A549 (cell line): ENCODE measurements around the gene CEBPZ. TPM values are rescaled to one million over a fixed set of nuclear protein-coding genes. Genes with fewer than 3 reads are reported as not detected.

ENCODE experiments used
- ATAC-seq, 2 experiments: fragments of 200-7000 bp in 1 of 2; fragments of >200 bp in 1 of 2; cut with Nextera tagmentation in 1 of 2; cut with Tn5 transposase in 1 of 2; 3 replicates each; pipeline versions ENCODE4 v1.8.0 to v1.9.1; 2018 to 2020; ENCODE audit warnings: mild to moderate bottlenecking in 1 of 2, moderate library complexity in 1 of 2
- CTCF ChIA-PET: fragments of 300-600 bp; sonication (Branson Sonifier 250); formaldehyde crosslinking; extraction: SDS; loops from one replicate; lab custom pipeline; 2021; ENCODE audit warnings: antibody characterized with exemption, inconsistent platforms; lab: Yijun Ruan, JAX
- POLR2A ChIA-PET: fragments of 350-600 bp; formaldehyde crosslinking; extraction: SDS; loops from one replicate; lab custom pipeline; 2021; ENCODE audit warnings: antibody characterized with exemption, inconsistent platforms; lab: Yijun Ruan, JAX
- DNase-seq, 2 experiments: peaks; one replicate each; pipeline versions ENCODE4 v3.0.0 to v3.0.0-alpha.2; 2011 to 2016; ENCODE audit warnings: low read depth in 1 of 2, low spot score in 1 of 2
- FAIRE-seq: peaks from 2 replicates; lab custom pipeline; 2011; peaks lifted over from hg19 to GRCh38; lab: Jason Lieb, UNC
- H3K27ac ChIP-seq, 2 experiments: fragments of >200 bp; sonication (Bioruptor Twin); formaldehyde crosslinking; 3 replicates each; pipeline ENCODE4 v1.5.1; 2016 to 2017
- H3K4me1 ChIP-seq: fragments of >200 bp; sonication (Bioruptor Twin); formaldehyde crosslinking; 3 replicates; pipeline ENCODE4 v1.6.1; 2016
- H3K4me2 ChIP-seq: fragments of >200 bp; sonication (Bioruptor Twin); formaldehyde crosslinking; 3 replicates; pipeline ENCODE4 v1.6.1; 2016
- H3K4me3 ChIP-seq: fragments of >200 bp; sonication (Bioruptor Twin); formaldehyde crosslinking; 3 replicates; pipeline ENCODE4 v1.5.1; 2016
- H3K9me3 ChIP-seq: fragments of >200 bp; sonication (Bioruptor Twin); formaldehyde crosslinking; 3 replicates; pipeline ENCODE4 v1.6.1; 2016
- CBX2 ChIP-seq: fragments of 200-600 bp; sonication (generic); IDR thresholded peaks from 2 replicates; pipeline ENCODE4 v1.6.1; 2016; ENCODE audit warnings: low read depth, mild to moderate bottlenecking, borderline replicate concordance
- CHD2 ChIP-seq: fragments of 150-350 bp; IDR thresholded peaks from 2 replicates; pipeline ENCODE4 v1.6.1; 2014; ENCODE audit warnings: low read length; ENCODE audit not compliant: partially characterized antibody
- CHD4 ChIP-seq: fragments of 200-600 bp; sonication (generic); IDR thresholded peaks from 2 replicates; pipeline ENCODE4 v1.6.1; 2016; ENCODE audit warnings: antibody characterized with exemption, mild to moderate bottlenecking, borderline replicate concordance
- EP300 ChIP-seq, 2 experiments: fragments of >200 bp; sonication (Bioruptor Twin); formaldehyde crosslinking; IDR thresholded peaks; 2 replicates in 1 of 2; 3 replicates in 1 of 2; pipeline ENCODE4 v1.6.1; 2016 to 2017
- FOSL2 ChIP-seq, 2 experiments: fragments of 450-650 bp in 1 of 2; fragments of >200 bp in 1 of 2; sonication (Bioruptor Twin) in 1 of 2; formaldehyde crosslinking; IDR thresholded peaks; 2 replicates each; pipeline versions ENCODE4 v1.5.0 to v1.6.1; 2016 to 2020; ENCODE audit warnings: mild to moderate bottlenecking in 1 of 2, moderate library complexity in 1 of 2
- FOXS1 ChIP-seq: fragments of 250-450 bp; sonication (Bioruptor Pico); IDR thresholded peaks from 2 replicates; pipeline ENCODE4 v1.5.0; 2020; ENCODE audit warnings: mild to moderate bottlenecking, moderate library complexity
- JUN ChIP-seq, 2 experiments: fragments of >200 bp; sonication (Bioruptor Twin); formaldehyde crosslinking; IDR thresholded peaks; 2 replicates in 1 of 2; 3 replicates in 1 of 2; pipeline ENCODE4 v1.6.1; 2016 to 2017
- JUNB ChIP-seq: fragments of >200 bp; sonication (Bioruptor Twin); formaldehyde crosslinking; IDR thresholded peaks from 2 replicates; pipeline ENCODE4 v1.6.1; 2016
- MAFK ChIP-seq: fragments of 450-650 bp; IDR thresholded peaks from 2 replicates; pipeline ENCODE4 v1.6.1; 2014; ENCODE audit not compliant: partially characterized antibody
- NR3C1 ChIP-seq: fragments of >200 bp; sonication (Bioruptor Twin); formaldehyde crosslinking; IDR thresholded peaks from 3 replicates; pipeline ENCODE4 v1.6.1; 2017
- PHF8 ChIP-seq: fragments of 200-600 bp; sonication (generic); IDR thresholded peaks from 2 replicates; pipeline ENCODE4 v1.6.1; 2016; ENCODE audit warnings: low read depth, mild to moderate bottlenecking, antibody characterized with exemption, moderate library complexity, borderline replicate concordance
- POLR2A ChIP-seq: IDR thresholded peaks from 2 replicates; pipeline ENCODE4 v1.6.1; 2012; ENCODE audit warnings: mild to moderate bottlenecking, low read length
- POLR2AphosphoS2 ChIP-seq: conservative IDR thresholded peaks from 2 replicates; pipeline ENCODE4 v1.6.1; 2012; ENCODE audit warnings: low read length, improper control_type of control experiment, inconsistent platforms
- RAD21 ChIP-seq, 2 experiments: fragments of >200 bp in 1 of 2; sonication (Bioruptor Twin) in 1 of 2; formaldehyde crosslinking in 1 of 2; IDR thresholded peaks in 1 of 2; conservative IDR thresholded peaks in 1 of 2; 2 replicates in 1 of 2; 3 replicates in 1 of 2; pipeline ENCODE4 v1.6.1; 2012 to 2018; ENCODE audit warnings: inconsistent platforms in 1 of 2
- RARB ChIP-seq: fragments of 250-450 bp; sonication (Bioruptor Pico); IDR thresholded peaks from 2 replicates; pipeline ENCODE4 v1.8.0; 2021; ENCODE audit warnings: mild to moderate bottlenecking, moderate library complexity
- RCOR1 ChIP-seq: fragments of 150-350 bp; IDR thresholded peaks from 2 replicates; pipeline ENCODE4 v1.6.1; 2014; ENCODE audit warnings: antibody characterized with exemption, low read length, low read depth
- RNF2 ChIP-seq: fragments of 200-600 bp; sonication (generic); IDR thresholded peaks from 2 replicates; pipeline ENCODE4 v1.6.1; 2016; ENCODE audit warnings: low read depth, mild to moderate bottlenecking, antibody characterized with exemption, moderate library complexity, borderline replicate concordance
- SMC3 ChIP-seq: fragments of >200 bp; sonication (Bioruptor Twin); formaldehyde crosslinking; IDR thresholded peaks from 3 replicates; pipeline ENCODE4 v1.6.1; 2018; ENCODE audit warnings: inconsistent platforms
- TFCP2L1 ChIP-seq: fragments of 250-450 bp; sonication (Bioruptor Pico); IDR thresholded peaks from 2 replicates; pipeline ENCODE4 v1.5.0; 2021; ENCODE audit warnings: mild to moderate bottlenecking
- WGBS: methylation state at CpG from one replicate; pipeline ENCODE4 v1.1.6; 2017; ENCODE audit errors: missing lambda C conversion rate; 5-methylcytosine and 5-hydroxymethylcytosine counted together
- polyA plus RNA-seq, 4 experiments: library from polyadenylated mRNA; depleted of rRNA in 3 of 4; stranded (reverse); fragments of >200 nt; fragmentation: RNase III in 1 of 4; extraction: RNeasy Plus Mini Kit Qiagen cat#74134 plus additional on column Dnase treatment in 1 of 4; gene quantifications; 2 replicates in 3 of 4; 3 replicates in 1 of 4; pipeline ENCODE4 v1.2.3, GENCODE V29; 2011 to 2017
- TF ChIP-seq, protein P1 (sequence below): IDR thresholded peaks from 2 replicates; pipeline ENCODE4 v1.6.1; 2012
- TF ChIP-seq, protein P2 (sequence below): IDR thresholded peaks from 2 replicates; pipeline ENCODE4 v1.6.1; 2012
- TF ChIP-seq, protein P3 (sequence below): fragments of 200-600 bp; sonication (generic); IDR thresholded peaks from 2 replicates; pipeline ENCODE4 v1.6.1; 2016; ENCODE audit warnings: antibody characterized with exemption, mild to moderate bottlenecking, moderate library complexity
- TF ChIP-seq, protein P4 (sequence below): fragments of 250-450 bp; sonication (Bioruptor Pico); IDR thresholded peaks from 2 replicates; pipeline ENCODE4 v1.5.0; 2020; ENCODE audit warnings: low read depth, mild to moderate bottlenecking, moderate library complexity
- TF ChIP-seq, protein P5 (sequence below): fragments of 250-450 bp; sonication (Bioruptor Pico); IDR thresholded peaks from 2 replicates; pipeline ENCODE4 v1.5.0; 2021; ENCODE audit warnings: mild to moderate bottlenecking, moderate library complexity, borderline replicate concordance
- TF ChIP-seq, protein P6 (sequence below): fragments of >200 bp; sonication (Bioruptor Twin); formaldehyde crosslinking; IDR thresholded peaks from 2 replicates; pipeline ENCODE4 v1.6.1; 2016

Gene CEBPZ
- polyA plus RNA-seq, 2 of the 4 experiments (the other 2 are of a cell fraction), result 70.9 to 71.5 TPM

DNA sequence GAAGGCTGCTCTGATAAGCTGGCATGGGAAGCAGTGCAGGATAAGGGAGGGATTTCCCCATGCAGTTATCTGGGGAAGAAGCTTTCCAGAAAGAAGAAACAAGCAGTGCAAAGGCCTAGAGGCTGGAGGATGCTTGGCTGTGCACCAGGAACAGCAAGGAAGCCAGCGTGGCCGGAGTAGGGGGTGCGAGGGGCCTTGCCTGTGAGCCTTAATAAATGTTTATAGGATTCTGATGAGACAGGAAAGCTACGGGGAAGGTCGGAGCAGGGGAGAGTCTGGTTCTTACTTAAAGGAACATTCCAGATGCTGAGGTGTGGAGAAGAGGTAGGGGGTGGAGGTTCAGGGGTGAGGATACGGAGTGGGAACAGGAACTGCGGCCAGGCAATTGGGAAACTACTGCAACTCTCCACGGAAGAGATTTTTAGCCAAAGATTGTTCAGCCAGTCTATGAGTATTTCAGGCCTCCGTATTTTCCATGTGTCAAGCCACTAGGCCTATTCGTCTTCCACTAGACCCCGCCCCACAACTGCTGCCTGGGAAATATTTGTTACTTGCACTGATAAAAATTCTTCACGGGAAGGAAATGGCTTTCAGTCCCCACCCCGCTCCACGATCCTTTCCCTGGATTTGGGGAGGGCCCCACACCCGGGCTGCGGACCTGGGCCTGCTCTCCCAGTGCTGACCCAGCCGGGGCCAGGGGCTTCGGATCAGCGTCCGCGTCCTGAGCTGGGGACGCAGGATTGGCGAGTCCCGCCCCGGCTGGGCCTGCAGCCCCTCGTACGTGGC lies 75.1 kb downstream of the CEBPZ start:
- TF ChIP-seq, protein P1, sequence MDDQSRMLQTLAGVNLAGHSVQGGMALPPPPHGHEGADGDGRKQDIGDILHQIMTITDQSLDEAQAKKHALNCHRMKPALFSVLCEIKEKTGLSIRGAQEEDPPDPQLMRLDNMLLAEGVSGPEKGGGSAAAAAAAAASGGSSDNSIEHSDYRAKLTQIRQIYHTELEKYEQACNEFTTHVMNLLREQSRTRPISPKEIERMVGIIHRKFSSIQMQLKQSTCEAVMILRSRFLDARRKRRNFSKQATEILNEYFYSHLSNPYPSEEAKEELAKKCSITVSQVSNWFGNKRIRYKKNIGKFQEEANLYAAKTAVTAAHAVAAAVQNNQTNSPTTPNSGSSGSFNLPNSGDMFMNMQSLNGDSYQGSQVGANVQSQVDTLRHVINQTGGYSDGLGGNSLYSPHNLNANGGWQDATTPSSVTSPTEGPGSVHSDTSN, result no peak
- TF ChIP-seq, protein P2, sequence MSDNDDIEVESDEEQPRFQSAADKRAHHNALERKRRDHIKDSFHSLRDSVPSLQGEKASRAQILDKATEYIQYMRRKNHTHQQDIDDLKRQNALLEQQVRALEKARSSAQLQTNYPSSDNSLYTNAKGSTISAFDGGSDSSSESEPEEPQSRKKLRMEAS, result 0 out of 2 replicates have a peak, but pooled peaks have one; percentile 7
- TF ChIP-seq TFCP2L1 (CRISPR knock-in tag) (0 out of 2 replicates have a peak, but pooled peaks have one; percentile 77), PHF8 (peak; percentile 89)
- H3K4me2 ChIP-seq, result peak overlapping the region; percentile 68
- WGBS, result under 1% methylated on average over 17 of the region's 27 CpGs
- peak; percentile 48 to 77 for DNase-seq
- peak overlapping the region; percentile 79 for H3K4me3 ChIP-seq
- POLR2A ChIA-PET, result interaction anchor here (0.6 to 1.5 kb wide), 9 partner anchors 16 to 340 kb away, joined by 3 to 6 read pairs (median 4); partner anchors contain the start of genes CEBPZ, CEBPZOS, GPATCH11 and HEATR5B
- no peaks in the 10 kb centered on the region for H3K9me3 ChIP-seq
- peaks cover 14% of the 10 kb centered on the region for H3K4me1 ChIP-seq
- CTCF ChIA-PET, result interaction anchor here (1.4 to 2.2 kb wide), 3 partner anchors 11 to 13 kb away, joined by 4 to 6 read pairs (median 5); no protein-coding TSS in a partner anchor
- ATAC-seq, result peak; percentile 66 to 71
- FAIRE-seq, result no peak
- H3K27ac ChIP-seq, result peak overlapping the region; percentile 93 to 95

DNA sequence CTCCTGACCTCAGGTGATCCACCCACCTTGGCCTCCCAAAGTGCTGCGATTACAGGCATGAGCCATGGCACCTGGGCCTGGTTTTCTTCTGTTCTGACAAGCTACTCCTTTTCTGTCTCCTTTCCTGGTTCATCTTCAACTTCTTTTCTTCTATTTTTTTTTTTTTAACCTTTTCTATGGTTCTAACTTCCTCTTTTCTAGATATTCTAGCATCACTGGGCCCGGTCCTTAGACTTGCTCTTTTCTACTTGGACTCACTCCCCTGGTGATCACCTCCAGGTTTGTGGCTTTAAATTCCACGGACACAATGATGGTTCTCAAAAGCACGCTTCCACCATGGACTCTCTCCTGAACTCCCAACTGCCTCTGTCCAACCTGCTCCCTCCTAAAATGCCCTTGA lies 76.6 kb downstream of the CEBPZ start:
- H3K9me3 ChIP-seq, result no peaks in the 10 kb centered on the region
- FAIRE-seq (no peak), ATAC-seq (no peak), DNase-seq (no peak)
- ChIA-PET POLR2A (no interaction called here), CTCF (interaction anchor here (0.9 to 1.9 kb wide), 3 partner anchors 9 to 13 kb away, joined by 3 to 5 read pairs (median 3); no protein-coding TSS in a partner anchor)
- TF ChIP-seq POLR2AphosphoS2 (no peak), FOXS1 (CRISPR knock-in tag) (no peak), RAD21 (conservative IDR thresholded peaks at IDR 0.05 in 1 of 2, IDR thresholded peaks at IDR 0.05 in 1 of 2) (no peak), CHD4 (no peak), RCOR1 (no peak), RARB (no peak), EP300 (IDR thresholded peaks at IDR 0.05) (no peak), JUN (IDR thresholded peaks at IDR 0.05) (no peak), FOSL2 (IDR thresholded peaks at IDR 0.05) (no peak), FOSL2 (CRISPR knock-in tag; IDR thresholded peaks at IDR 0.05) (no peak), NR3C1 (no peak)
- TF ChIP-seq, protein P3, sequence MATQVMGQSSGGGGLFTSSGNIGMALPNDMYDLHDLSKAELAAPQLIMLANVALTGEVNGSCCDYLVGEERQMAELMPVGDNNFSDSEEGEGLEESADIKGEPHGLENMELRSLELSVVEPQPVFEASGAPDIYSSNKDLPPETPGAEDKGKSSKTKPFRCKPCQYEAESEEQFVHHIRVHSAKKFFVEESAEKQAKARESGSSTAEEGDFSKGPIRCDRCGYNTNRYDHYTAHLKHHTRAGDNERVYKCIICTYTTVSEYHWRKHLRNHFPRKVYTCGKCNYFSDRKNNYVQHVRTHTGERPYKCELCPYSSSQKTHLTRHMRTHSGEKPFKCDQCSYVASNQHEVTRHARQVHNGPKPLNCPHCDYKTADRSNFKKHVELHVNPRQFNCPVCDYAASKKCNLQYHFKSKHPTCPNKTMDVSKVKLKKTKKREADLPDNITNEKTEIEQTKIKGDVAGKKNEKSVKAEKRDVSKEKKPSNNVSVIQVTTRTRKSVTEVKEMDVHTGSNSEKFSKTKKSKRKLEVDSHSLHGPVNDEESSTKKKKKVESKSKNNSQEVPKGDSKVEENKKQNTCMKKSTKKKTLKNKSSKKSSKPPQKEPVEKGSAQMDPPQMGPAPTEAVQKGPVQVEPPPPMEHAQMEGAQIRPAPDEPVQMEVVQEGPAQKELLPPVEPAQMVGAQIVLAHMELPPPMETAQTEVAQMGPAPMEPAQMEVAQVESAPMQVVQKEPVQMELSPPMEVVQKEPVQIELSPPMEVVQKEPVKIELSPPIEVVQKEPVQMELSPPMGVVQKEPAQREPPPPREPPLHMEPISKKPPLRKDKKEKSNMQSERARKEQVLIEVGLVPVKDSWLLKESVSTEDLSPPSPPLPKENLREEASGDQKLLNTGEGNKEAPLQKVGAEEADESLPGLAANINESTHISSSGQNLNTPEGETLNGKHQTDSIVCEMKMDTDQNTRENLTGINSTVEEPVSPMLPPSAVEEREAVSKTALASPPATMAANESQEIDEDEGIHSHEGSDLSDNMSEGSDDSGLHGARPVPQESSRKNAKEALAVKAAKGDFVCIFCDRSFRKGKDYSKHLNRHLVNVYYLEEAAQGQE, result no peak
- H3K27ac ChIP-seq, result no peak overlapping the region
- H3K4me1 ChIP-seq, result peaks cover 14% of the 10 kb centered on the region
- H3K4me2 ChIP-seq, result peak overlapping the region; percentile 68
- H3K4me3 ChIP-seq, result no peak overlapping the region
- 92% methylated on average over 4 of the region's 4 CpGs for WGBS

DNA sequence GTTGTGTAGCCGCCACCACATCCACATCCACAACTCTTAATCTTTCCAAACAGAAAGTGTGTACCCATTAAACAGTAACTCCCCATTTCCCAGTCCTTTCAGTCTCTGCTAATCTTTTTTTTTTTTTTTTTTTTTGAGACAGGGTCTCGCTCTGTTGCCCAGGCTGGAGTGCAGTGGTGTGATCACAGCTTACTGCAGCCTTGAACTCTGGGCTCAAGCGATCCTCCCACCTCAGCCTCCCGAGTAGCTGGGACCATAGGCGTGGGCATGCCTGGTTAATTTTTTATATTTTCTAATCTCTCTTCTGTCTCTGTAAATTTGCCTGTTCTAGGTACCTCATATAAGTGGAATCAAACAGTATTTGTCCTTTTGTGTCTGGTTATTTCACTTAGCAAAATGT lies 78.2 kb downstream of the CEBPZ start:
- DNase-seq (no peak), ATAC-seq (no peak), FAIRE-seq (no peak)
- H3K9me3 ChIP-seq, result no peaks in the 10 kb centered on the region
- POLR2A ChIA-PET, result no interaction called here
- CTCF ChIA-PET, result no interaction called here
- no peak overlapping the region for H3K4me2 ChIP-seq
- WGBS, result 83% methylated on average over 5 of the region's 5 CpGs
- no peak overlapping the region for H3K27ac ChIP-seq
- H3K4me1 ChIP-seq, result peaks cover 14% of the 10 kb centered on the region
- no peak overlapping the region for H3K4me3 ChIP-seq
- TF ChIP-seq CBX2, result no peak
- TF ChIP-seq RNF2, result no peak
- no peak for TF ChIP-seq JUN (IDR thresholded peaks at IDR 0.05)
- TF ChIP-seq SMC3, result no peak
- TF ChIP-seq JUNB, result no peak
- no peak for TF ChIP-seq POLR2A
- TF ChIP-seq FOSL2 (IDR thresholded peaks at IDR 0.05), result no peak
- no peak for TF ChIP-seq FOSL2 (CRISPR knock-in tag; IDR thresholded peaks at IDR 0.05)
- TF ChIP-seq, protein P4, sequence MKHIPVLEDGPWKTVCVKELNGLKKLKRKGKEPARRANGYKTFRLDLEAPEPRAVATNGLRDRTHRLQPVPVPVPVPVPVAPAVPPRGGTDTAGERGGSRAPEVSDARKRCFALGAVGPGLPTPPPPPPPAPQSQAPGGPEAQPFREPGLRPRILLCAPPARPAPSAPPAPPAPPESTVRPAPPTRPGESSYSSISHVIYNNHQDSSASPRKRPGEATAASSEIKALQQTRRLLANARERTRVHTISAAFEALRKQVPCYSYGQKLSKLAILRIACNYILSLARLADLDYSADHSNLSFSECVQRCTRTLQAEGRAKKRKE (CRISPR knock-in tag), result no peak
- TF ChIP-seq, protein P5, sequence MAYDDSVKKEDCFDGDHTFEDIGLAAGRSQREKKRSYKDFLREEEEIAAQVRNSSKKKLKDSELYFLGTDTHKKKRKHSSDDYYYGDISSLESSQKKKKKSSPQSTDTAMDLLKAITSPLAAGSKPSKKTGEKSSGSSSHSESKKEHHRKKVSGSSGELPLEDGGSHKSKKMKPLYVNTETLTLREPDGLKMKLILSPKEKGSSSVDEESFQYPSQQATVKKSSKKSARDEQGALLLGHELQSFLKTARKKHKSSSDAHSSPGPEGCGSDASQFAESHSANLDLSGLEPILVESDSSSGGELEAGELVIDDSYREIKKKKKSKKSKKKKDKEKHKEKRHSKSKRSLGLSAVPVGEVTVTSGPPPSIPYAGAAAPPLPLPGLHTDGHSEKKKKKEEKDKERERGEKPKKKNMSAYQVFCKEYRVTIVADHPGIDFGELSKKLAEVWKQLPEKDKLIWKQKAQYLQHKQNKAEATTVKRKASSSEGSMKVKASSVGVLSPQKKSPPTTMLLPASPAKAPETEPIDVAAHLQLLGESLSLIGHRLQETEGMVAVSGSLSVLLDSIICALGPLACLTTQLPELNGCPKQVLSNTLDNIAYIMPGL (CRISPR knock-in tag), result no peak
- TF ChIP-seq CHD2, result no peak
- TF ChIP-seq MAFK, result no peak
- no peak for TF ChIP-seq NR3C1
- TF ChIP-seq, protein P6, sequence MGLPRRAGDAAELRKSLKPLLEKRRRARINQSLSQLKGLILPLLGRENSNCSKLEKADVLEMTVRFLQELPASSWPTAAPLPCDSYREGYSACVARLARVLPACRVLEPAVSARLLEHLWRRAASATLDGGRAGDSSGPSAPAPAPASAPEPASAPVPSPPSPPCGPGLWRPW, result no peak
